ENCODE measurements around the gene CNNM1.

CNNM1 gene

DNA sequence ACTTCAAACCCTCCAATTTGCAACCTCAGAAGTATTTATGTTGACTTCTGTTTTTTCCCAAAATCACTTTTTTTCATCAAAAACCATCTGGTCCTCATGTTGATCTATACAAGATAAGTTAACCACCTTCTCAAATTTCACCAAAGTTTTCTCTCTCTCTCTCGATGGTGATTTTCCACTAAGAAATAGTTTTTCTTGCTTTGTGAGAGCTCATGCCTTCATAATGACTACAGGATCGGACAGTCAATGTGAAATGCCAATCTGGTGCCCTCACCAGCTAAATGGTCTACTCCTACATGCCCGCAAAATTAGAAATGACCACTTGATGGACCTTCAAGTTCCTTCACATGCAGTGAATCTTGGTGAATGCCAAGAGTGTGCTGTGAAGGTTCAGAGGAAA lies 40.4 kb downstream of the CNNM1 start:
- DNase-seq: no peak
- intact Hi-C loops (cut with DNase I): no loop called here

DNA sequence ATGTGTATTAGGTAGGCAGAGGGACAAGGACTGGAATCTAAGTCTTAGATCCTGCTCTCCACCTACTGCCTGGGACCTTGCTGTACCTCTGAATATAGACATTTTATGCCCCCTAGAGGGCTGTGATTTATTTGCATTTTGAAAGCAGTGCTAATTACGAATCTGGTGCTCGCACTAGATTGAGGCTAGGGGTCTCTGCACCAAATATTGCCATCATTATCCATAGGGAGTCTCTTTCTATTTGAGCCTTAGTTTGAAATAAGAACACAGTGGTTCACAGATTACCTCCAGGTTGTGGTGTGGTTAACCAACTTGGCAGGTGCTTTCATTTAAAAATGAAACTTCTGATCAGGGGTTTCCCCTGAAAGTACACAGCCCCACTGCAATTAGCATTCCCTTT lies 41.8 kb downstream of the CNNM1 start:
- intact Hi-C loops (cut with DNase I): no loop called here
- no peak for DNase-seq

DNA sequence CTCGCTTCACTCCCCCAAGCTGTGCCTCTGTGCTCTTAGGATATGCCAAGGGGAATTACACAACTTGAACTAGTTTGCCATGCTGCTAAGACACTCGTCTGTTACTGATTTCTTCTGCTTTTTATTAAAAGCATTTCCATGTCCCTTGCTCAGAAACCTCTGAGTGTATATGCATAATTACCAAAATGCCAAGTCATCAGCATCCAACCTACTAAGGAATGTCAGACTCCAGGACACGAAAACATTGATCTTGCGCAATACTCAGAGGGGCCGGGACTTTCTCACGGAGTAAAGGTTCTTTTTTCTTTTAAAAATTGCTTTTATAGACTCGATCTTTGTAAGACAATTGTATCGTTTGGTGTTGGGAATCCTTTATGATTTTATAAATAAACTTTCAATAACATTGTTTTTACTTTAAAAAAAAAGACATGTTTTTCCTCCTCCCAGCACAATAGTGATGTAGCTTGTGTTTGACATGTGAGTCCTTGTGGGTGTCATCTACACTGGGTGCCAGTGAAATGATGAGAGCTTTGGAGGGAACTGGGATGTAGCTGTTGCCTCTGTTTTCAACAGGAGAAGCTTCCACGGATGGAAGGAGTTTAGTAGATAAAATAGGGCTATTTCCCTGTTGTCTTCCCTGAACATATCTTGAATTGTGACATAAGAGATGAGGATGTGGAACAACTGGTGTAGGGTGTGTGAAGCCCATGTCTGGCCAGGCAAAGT lies 43.6 kb downstream of the CNNM1 start:
- no peak for DNase-seq
- intact Hi-C loops (cut with DNase I): no loop called here

- no peak for DNase-seq
- intact Hi-C loops (cut with DNase I): no loop called here
Observed at GRCh38 chr10:99374526-99374925, 45.4 kb downstream of the CNNM1 start.

DNA sequence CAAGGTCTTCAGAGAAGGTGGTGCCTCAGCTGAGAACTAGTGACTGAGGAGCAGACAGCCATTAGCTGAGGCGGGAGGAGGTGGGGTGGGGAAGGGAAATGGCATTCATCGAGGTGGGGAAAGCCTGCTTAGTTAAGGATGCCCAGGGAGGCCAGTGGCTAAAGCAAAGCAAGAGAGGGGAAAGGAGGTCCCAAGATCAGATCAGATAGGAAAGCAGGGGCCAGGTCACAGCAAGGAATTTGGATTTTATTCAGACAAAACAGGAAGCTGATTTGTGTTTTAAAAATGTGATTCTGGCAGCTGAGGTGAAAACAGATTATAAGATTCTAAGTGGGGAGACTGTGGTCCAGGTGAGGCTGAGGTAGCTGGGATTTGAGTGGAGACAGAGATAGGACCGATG lies 45.8 kb downstream of the CNNM1 start:
- intact Hi-C loops (cut with DNase I): no loop called here
- DNase-seq: no peak

GRCh38 chr10:99375426-99375825 lies 46.3 kb downstream of the CNNM1 start:
- intact Hi-C loops (cut with DNase I): no loop called here
- DNase-seq: no peak

DNA sequence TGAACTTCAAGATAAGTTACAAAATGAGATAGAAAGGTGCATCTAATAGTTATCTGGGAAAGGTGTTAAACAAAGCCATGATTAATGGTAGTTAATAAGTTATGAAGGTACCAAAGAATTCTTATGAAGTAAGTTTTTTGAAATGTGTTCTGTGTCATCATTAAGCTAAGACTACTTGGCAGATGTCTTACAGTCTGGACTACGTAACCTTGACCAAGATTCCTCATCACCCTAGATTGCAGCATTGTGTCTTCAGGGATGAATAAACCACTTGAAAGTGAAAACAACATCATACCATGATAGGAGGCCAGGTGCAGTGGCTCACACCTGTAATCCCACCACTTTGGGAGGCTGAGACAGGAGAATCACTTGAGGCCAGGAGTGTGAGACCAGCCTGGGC lies 53.0 kb downstream of the CNNM1 start:
- intact Hi-C loops (cut with DNase I): no loop called here

GRCh38 chr10:99387071-99387470 lies 57.9 kb downstream of the CNNM1 start:
- DNase-seq: no peak
- intact Hi-C loops (cut with DNase I): no loop called here

More for the DNA sequence above, 53.0 kb downstream of the CNNM1 start:
- no peak for DNase-seq

DNA sequence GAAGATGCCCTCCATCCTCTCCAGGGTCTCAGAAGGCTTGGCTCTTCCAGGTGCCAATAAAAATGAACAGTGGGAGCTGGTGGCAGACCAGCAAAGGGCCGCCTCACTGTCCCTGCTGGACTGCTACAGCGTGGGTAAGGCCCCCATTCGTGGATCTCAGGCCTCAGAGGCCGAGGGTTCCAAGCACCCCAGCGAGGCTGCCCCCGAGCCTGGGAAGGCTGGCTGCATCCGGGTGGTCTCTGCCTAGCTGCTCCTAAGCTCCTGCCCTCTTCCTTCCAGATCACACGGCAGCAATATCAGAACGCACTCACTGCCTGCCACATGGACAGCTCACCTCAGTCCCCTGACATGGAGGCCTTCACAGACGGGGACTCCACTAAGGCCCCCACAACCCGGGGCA lies 58.4 kb downstream of the CNNM1 start:
- DNase-seq: no peak
- intact Hi-C loops (cut with DNase I): no loop called here

- intact Hi-C loops (cut with DNase I): loop anchor here (5.0 kb wide), 1 partner anchor 322 kb away; no protein-coding TSS in a partner anchor
- no peak for DNase-seq
Observed at GRCh38 chr10:99389729-99390480, 60.7 kb downstream of the CNNM1 start.

GRCh38 chr10:99391346-99391745 lies 62.2 kb downstream of the CNNM1 start:
- intact Hi-C loops (cut with DNase I): loop anchor here (5.0 kb wide), 1 partner anchor 321 kb away; no protein-coding TSS in a partner anchor

DNA sequence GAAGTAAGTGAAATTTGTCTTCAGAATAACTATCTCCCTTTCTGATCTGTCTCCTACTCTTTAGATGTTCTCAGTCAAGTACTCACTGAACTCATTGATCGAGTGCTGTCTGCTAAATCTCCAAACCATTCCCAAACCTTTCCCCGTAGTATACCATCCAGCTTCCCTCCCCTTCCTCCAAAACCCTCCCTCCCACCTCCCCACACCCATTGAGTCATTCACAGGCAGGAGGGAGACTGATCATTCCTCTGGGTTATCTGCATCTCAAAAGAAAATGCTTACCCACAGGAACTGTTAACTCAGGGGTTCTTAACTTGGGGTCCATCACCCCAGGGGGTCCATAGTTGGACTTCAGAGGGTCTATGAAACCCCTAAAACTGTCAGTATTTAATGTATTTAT lies 63.9 kb downstream of the CNNM1 start:
- no peak for DNase-seq
- intact Hi-C loops (cut with DNase I): loop anchor here (2.0 to 5.0 kb wide), 2 partner anchors 38 to 319 kb away; partner anchors contain the start of gene GOT1

More at GRCh38 chr10:99391346-99391745, 62.2 kb downstream of the CNNM1 start:
- DNase-seq: no peak

DNA sequence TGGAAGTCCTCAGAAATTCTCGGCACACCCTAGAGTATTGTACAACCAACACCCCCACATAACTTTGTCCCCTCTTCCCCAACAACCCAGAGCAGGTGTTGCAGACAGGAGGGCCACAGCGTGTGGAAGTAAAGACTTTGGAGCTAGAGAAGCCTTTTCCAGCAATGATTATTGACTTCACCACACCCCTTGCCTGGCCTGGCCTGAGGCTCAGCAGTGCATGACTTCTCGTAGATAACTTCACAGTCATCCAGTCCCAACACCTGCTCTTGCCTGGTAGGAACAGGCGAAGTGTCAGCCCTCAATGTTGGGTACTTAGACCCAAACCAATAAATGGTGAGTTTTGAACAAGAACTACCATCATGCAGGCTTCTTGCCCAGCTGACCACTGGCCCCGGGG lies 64.5 kb downstream of the CNNM1 start:
- no peak for DNase-seq
- intact Hi-C loops (cut with DNase I): loop anchor here (2.0 to 5.0 kb wide), 2 partner anchors 37 to 319 kb away; partner anchors contain the start of gene GOT1

- intact Hi-C loops (cut with DNase I): loop anchor here (5.0 kb wide), 1 partner anchor 318 kb away; no protein-coding TSS in a partner anchor
- DNase-seq: no peak
Observed at GRCh38 chr10:99394256-99394655, 65.1 kb downstream of the CNNM1 start.

- intact Hi-C loops (cut with DNase I): loop anchor here (5.0 kb wide), 1 partner anchor 317 kb away; no protein-coding TSS in a partner anchor
- no peak for DNase-seq
Observed at GRCh38 chr10:99394761-99395386, 65.7 kb downstream of the CNNM1 start.

DNA sequence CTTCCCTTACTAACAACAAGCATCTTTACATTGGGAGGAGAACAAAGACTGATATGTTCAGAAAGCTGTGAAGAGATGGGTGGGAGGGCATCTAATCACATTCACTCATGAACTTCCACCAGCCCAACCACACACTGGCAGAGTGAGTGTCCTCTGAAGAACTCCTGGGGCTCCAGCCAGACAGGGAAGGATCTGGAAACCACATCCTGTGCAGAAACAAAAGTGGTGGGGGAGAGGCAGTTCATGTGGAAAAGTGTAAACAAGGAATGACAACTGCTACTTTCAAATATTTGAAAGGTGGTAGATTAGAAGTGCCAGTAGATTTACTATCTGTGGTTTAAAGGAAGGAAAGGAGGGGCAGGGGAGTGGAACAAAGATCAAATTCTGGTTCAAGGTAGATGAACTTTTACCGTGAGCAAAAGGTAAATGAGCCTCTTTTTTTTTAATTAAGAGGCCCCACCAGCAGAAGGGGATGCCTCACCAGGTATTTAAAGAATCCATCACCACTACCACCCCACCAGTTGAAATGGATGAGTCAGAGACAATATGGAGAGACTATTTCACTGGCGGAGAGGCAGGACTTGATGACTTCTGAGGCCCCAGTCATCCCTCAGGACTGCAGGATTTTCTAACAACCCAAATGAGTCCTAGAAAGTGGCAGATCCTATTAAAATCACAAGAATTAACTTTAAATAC lies 66.7 kb downstream of the CNNM1 start:
- DNase-seq: peak in 2 of 10 donors; percentile 13 to 27
- intact Hi-C loops (cut with DNase I): no loop called here

- intact Hi-C loops (cut with DNase I): no loop called here
- no peak for DNase-seq
Observed at GRCh38 chr10:99396471-99396870, 67.3 kb downstream of the CNNM1 start.

- no peak for DNase-seq
- intact Hi-C loops (cut with DNase I): no loop called here
Observed at GRCh38 chr10:99399664-99400063, 70.5 kb downstream of the CNNM1 start.

DNA sequence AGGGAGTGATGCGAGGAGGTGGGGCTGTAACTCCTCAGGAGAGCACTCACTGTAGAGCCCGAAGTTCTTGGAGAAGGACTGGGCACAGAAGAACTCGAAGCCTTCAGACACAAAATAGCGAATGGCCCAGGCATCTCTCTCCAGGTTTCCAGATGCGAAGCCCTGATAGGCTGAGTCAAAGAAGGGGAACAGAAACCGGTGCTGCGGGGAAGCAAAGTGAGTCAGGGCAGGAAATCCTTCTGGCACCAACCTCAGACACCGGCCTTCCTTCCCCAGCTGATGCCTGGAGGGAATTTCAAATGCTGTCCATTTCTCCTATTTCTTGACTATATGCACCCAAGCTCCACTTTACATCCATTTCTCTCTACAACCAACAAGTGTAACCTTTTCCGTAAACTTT lies 74.5 kb downstream of the CNNM1 start:
- DNase-seq: peak in 2 of 10 donors; percentile 16 to 55
- intact Hi-C loops (cut with DNase I): no loop called here

- DNase-seq: no peak
- intact Hi-C loops (cut with DNase I): no loop called here
Observed at GRCh38 chr10:99406149-99406548, 77.0 kb downstream of the CNNM1 start.

DNA sequence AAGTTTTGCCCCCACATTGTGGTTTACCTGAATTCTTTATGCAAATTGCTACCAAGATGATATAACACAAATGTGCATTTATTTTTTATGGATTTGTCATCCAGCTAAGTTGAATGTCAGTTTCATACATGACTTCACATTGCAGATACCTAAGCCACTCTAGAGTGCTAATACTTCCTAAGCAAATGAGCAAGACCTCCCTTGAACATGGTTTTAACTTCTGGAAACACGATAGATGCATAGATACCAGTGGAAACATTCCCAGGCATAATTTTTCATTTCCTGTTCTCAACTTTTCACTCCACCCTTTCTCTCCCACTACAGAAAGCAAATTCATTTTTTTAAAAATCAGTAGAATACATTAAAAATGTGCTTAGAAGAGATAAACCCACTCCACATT lies 81.0 kb downstream of the CNNM1 start:
- intact Hi-C loops (cut with DNase I): no loop called here
- no peak for DNase-seq

Data from posterior cingulate gyrus (tissue), 11 donors.